ENCODE data around the gene COLQ.

Gene COLQ

DNA sequence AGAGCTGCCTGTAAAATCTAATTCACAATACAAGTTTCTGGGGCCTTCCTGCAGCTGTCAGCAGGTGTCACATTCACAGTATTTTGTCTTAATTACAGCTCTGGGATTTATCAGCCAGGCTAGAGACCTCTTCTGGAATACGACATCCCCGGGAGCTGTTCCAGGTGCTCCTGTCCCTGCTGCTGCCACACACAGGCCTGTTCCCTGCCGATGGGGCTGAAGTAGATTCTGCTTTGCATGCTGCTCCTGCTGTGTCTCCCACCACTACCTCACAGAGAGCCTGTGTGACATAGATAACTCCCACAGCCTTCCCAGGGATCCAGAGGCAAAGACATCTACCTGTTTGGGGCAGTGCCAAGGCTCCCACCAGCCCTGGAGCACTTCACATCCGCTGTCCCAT, 20.4 kb downstream of the COLQ start:
- DNase-seq (ENCODE audit: low spot score): no peak
- Histone ChIP-seq H3K4me3 (no peak overlapping the region), H3K27ac (no peak overlapping the region)
- no peak for TF ChIP-seq CTCF (IDR thresholded peaks at IDR 0.05)

DNA sequence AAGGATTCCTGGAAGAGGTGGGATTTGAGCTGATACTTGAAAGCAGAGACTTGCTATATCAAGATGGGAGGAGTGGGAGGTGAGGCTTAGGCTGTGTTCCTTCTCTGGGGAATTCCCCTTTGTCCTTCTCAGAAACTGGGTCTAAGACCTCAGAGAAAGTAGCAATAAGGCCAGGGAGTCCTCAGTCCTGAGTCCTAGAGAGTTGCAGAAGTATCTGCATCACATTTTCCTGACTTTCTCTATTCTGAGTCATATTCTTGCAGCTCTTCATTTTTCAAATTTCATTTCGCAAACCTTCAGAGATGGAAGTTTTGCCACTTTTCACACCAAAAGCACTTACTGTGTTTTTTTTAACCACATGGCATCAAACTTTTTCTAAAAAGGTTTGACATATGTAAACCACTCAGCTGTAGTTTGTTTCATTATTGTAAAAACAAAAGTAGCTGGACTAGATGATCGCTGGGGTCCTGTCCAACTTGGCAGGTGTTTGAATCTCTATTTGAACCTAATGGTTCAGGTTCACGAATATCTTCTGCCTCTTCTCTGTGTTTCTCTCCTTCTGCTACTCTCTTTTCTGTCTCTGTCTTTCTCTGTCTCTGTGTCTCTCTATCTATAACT, 21.3 kb downstream of the COLQ start:
- Histone ChIP-seq H3K27ac (peak overlapping the region in 1 of 2 donors; percentile 37), H3K4me3 (no peak overlapping the region)
- DNase-seq (ENCODE audit: low spot score): no peak
- TF ChIP-seq CTCF (IDR thresholded peaks at IDR 0.05): no peak

DNA sequence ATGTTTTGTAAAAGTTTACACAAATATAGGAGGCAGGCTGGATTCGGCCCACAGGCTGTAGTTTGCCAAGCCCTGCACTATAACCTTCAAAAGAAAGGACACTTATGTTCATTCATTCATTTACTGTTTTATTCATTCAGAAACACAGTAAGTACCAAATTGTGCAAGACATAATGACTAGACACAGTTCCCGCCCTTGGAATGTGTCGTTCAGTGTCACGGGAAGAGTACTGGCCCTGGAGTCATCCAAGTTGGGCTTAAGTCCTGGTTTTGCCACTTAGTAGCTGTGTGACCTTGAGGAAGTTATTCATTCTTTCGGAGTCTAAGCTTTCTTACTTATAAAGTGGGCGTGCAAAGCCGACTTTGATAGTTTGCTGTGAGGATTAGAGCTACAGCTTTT, 22.0 kb downstream of the COLQ start:
- Histone ChIP-seq H3K4me3 (no peak overlapping the region), H3K27ac (peak overlapping the region in 1 of 2 donors; percentile 37)
- no peak for DNase-seq (ENCODE audit: low spot score)
- TF ChIP-seq CTCF (IDR thresholded peaks at IDR 0.05): no peak

GRCh38 chr3:15498431-15499214, 22.9 kb downstream of the COLQ start:
- H3K4me3 ChIP-seq: no peak overlapping the region
- DNase-seq (ENCODE audit: low spot score): no peak
- H3K27ac ChIP-seq: no peak overlapping the region
- no peak for TF ChIP-seq CTCF (IDR thresholded peaks at IDR 0.05)

- no peak for TF ChIP-seq CTCF (IDR thresholded peaks at IDR 0.05)
- Histone ChIP-seq H3K4me3 (no peak overlapping the region), H3K27ac (no peak overlapping the region)
- no peak for DNase-seq (ENCODE audit: low spot score)
Measured at GRCh38 chr3:15497964-15498363, 23.5 kb downstream of the COLQ start.

DNA sequence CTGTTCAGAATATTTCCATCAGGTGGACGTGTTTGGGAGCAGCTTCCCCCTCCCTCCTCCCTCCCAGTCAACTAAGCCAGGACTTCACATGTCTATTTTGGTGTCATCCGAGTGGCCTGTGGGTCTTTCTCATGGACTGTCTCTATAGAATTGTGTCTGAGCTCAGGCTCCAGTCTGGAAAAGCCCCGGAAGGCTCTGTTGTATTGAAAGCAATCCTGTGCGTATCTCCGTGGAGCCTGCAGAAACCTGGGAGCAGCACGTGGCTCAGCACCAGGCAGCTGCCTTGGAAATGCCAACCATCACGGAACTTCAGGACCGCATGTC, 25.2 kb downstream of the COLQ start:
- DNase-seq (ENCODE audit: low spot score): no peak
- no peak overlapping the region for H3K4me3 ChIP-seq
- no peak overlapping the region for H3K27ac ChIP-seq
- TF ChIP-seq CTCF (IDR thresholded peaks at IDR 0.05): no peak

Data from coronary artery (tissue), 2 donors.